Prostate gland (tissue), 2 donors: Measurements from ENCODE around the gene AUTS2.
"Not testable (repeated sequence)": the region's sequence is repeated elsewhere in the genome, so short reads cannot be mapped to it uniquely, and the experiment has no call there.

Experiments used
- CTCF ChIP-seq, 4 experiments: fragments of 200-600 bp in 2 of 4; fragments of 450-650 bp in 2 of 4; sonication (generic) in 2 of 4; IDR thresholded peaks; 1 replicate in 3 of 4; 2 replicates in 1 of 4; pipeline ENCODE4 v1.5.1; 2016 to 2019; ENCODE audit warnings: antibody characterized with exemption in 4 of 4, mild to moderate bottlenecking in 2 of 4, moderate library complexity in 2 of 4
- POLR2A ChIP-seq: fragments of 450-650 bp; IDR thresholded peaks from one replicate; pipeline ENCODE4 v1.6.1; 2016; ENCODE audit warnings: antibody characterized with exemption, mild to moderate bottlenecking

DNA sequence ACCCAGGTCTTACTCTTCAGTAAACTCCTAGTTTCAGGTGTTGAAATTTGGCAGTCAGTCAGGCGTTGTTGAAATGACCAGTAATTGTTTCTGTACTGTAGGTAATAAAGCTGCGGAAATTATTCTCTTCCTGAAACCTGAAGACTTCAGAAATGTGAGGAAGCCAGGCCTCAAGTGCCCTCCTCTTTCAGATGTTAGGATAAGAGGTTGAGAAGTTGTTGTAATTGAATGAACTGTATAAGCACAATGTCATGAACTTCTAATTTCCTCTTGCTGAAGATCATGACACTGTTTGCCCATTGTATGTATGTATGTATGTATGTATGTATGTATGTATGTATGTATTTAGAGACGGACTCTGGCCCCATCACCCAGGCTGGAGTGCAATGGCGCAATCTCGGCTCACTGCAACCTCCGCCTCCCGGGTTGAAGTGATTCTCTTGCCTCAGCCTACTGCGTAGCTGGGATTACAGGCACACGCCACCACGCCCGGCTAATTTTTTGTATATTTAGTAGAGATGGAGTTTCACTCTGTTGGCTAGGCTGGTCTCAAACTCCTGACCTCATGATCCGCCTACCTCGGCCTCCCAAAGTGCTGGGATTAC is 1131.4 kb downstream of the AUTS2 start:
- TF ChIP-seq CTCF (IDR thresholded peaks at IDR 0.05); POLR2A: not testable (repeated sequence)
